Stimulated activated CD8-positive, alpha-beta memory T cell treated with anti-CD3 and anti-CD28 coated beads, Interleukin-12 subunit alpha, Interleukin-12 subunit beta, amount 100 ng/mL, for 4 hours (primary cell): ENCODE data around the gene ZNF398.

Experiments
- DNase-seq: peaks from one replicate; pipeline ENCODE4 v3.0.0-alpha.2; 2020; ENCODE audit warnings: low read depth

Gene ZNF398

GRCh38 chr7:149147752-149148653 lies 750 bp downstream of the ZNF398 start:
- peak; percentile 57 for DNase-seq

GRCh38 chr7:149150981-149151380 lies 3.7 kb downstream of the ZNF398 start:
- DNase-seq, result no peak

GRCh38 chr7:149153346-149153745 lies 6.1 kb downstream of the ZNF398 start:
- DNase-seq, result no peak

GRCh38 chr7:149154056-149154455 lies 6.8 kb downstream of the ZNF398 start:
- DNase-seq, result no peak

- no peak for DNase-seq
These were observed 9.6 kb downstream of the ZNF398 start for GRCh38 chr7:149156898-149157297.

- DNase-seq, result no peak
These were observed 14.1 kb downstream of the ZNF398 start for GRCh38 chr7:149161241-149161848.

GRCh38 chr7:149166142-149166541 lies 18.9 kb downstream of the ZNF398 start:
- DNase-seq, result no peak

GRCh38 chr7:149166630-149167352 lies 19.5 kb downstream of the ZNF398 start:
- DNase-seq, result no peak

GRCh38 chr7:149171892-149172533 lies 24.8 kb downstream of the ZNF398 start:
- DNase-seq, result no peak

GRCh38 chr7:149172534-149172920 lies 25.3 kb downstream of the ZNF398 start:
- DNase-seq, result no peak

GRCh38 chr7:149175150-149175549 lies 27.9 kb downstream of the ZNF398 start:
- no peak for DNase-seq

- no peak for DNase-seq
These were observed 32.0 kb downstream of the ZNF398 start for GRCh38 chr7:149179241-149179640.

GRCh38 chr7:149180722-149181449 lies 33.6 kb downstream of the ZNF398 start:
- DNase-seq, result no peak

GRCh38 chr7:149181450-149181790 lies 34.2 kb downstream of the ZNF398 start:
- DNase-seq, result no peak

GRCh38 chr7:149184274-149184673 lies 37.0 kb downstream of the ZNF398 start:
- DNase-seq, result no peak

- DNase-seq, result no peak
These were observed 41.0 kb downstream of the ZNF398 start for GRCh38 chr7:149188213-149188612.

- DNase-seq, result no peak
These were observed 41.5 kb downstream of the ZNF398 start for GRCh38 chr7:149188637-149189259.

- DNase-seq, result no peak
These were observed 44.6 kb downstream of the ZNF398 start for GRCh38 chr7:149191851-149192250.

- DNase-seq, result no peak
These were observed 47.5 kb downstream of the ZNF398 start for GRCh38 chr7:149194799-149195179.

- DNase-seq, result peak; percentile 47
These were observed 48.2 kb downstream of the ZNF398 start, which contains the start of gene ZNF282 for GRCh38 chr7:149195180-149196150. TSS of gene ZNF282 (plus strand) at chr7:149195546. CDS start at chr7:149195590, 44 bp downstream.
